D721Med (cell line): ENCODE measurements around the gene LIG3.

ENCODE experiments used
- DNase-seq: peaks from one replicate; pipeline ENCODE4 v3.0.0; 2011; ENCODE audit warnings: low spot score; ENCODE audit not compliant: insufficient read length
- FAIRE-seq: peaks from 2 replicates; lab custom pipeline; 2011; peaks lifted over from hg19 to GRCh38; lab: Jason Lieb, UNC
- TF ChIP-seq, protein P1 (sequence below): IDR thresholded peaks from 2 replicates; pipeline ENCODE4 v1.5.1; 2012; ENCODE audit warnings: mild to moderate bottlenecking, control low read depth; ENCODE audit not compliant: insufficient read depth; ENCODE audit errors: missing control alignments

The LIG3 gene

GRCh38 chr17:35016369-35016768 lies 36.1 kb downstream of the LIG3 start:
- TF ChIP-seq, protein P1, sequence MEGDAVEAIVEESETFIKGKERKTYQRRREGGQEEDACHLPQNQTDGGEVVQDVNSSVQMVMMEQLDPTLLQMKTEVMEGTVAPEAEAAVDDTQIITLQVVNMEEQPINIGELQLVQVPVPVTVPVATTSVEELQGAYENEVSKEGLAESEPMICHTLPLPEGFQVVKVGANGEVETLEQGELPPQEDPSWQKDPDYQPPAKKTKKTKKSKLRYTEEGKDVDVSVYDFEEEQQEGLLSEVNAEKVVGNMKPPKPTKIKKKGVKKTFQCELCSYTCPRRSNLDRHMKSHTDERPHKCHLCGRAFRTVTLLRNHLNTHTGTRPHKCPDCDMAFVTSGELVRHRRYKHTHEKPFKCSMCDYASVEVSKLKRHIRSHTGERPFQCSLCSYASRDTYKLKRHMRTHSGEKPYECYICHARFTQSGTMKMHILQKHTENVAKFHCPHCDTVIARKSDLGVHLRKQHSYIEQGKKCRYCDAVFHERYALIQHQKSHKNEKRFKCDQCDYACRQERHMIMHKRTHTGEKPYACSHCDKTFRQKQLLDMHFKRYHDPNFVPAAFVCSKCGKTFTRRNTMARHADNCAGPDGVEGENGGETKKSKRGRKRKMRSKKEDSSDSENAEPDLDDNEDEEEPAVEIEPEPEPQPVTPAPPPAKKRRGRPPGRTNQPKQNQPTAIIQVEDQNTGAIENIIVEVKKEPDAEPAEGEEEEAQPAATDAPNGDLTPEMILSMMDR: no peak
- no peak for FAIRE-seq
- no peak for DNase-seq

DNA sequence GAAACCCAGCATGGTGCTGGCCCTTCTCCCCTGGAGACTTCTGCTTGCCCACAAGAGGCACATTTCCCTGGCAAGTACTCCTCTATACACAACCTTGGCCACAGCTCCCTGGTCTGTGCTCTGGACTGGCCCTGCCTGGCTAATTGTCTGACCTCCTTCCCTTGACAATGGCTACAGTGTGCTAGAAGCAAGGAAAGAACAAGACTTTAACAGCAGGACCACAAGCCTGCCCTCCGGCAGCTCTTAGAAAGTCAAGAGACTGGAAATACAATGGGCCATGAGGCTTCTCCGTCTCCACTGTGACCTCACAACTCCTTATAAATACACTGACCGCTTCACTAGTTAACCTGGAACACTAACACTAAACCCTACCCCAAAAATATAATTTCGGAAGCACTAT lies 36.7 kb downstream of the LIG3 start:
- FAIRE-seq: no peak
- TF ChIP-seq, protein P1: no peak
- DNase-seq: no peak

- TF ChIP-seq, protein P1: no peak
- DNase-seq (no peak), FAIRE-seq (no peak)
These were observed 38.5 kb downstream of the LIG3 start for GRCh38 chr17:35018814-35019213.

DNA sequence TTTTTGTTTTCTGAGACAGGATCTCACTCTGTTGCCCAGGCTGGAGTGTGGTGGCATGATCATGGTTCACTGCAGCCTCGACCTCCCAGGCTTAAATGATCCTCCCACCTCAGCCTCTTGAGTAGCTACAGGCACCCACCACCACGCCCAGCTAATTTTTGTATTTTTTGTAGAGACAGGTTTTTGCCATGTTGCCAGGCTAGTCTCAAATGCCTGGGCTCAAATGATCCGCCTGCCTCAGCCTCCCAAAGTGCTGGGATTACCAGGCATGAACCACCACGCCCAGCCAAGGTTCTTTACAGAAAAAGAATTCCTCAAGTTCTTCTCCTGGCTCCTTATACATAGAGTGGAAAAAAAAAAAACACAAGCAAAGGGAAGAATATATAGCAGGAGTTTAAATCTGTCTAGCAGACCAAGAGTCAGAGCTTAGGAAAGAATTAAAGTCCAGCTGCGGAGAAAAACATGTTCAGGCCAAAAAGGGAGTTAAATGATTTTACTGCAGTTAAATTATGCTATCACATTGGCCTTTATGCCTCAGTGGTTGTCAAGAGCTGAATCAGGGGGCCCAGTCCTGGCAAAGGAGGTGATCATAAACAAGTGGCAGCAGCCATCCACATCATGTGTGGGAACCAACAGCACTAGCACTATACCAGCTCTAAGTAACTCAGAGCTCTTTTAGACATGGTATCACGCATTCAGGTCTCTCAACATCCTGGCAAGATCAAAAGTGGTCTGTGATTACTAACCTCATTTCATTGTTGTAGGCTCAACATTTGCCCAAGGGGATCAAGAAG lies 39.3 kb downstream of the LIG3 start:
- no peak for FAIRE-seq
- TF ChIP-seq, protein P1: no peak
- no peak for DNase-seq

- TF ChIP-seq, protein P1: no peak
- DNase-seq: no peak
- no peak for FAIRE-seq
These were observed 41.4 kb downstream of the LIG3 start for GRCh38 chr17:35021520-35022380.

- TF ChIP-seq, protein P1: no peak
- DNase-seq (no peak), FAIRE-seq (no peak)
These were observed 42.3 kb downstream of the LIG3 start for GRCh38 chr17:35022536-35023063.
